HepG2 (cell line): ENCODE measurements around the gene NT5DC1. TPM values are rescaled to one million over a fixed set of nuclear protein-coding genes. Genes with fewer than 3 reads are reported as not detected.

Source experiments
- ATAC-seq: fragments of 200-7000 bp; cut with Tn5 transposase; 3 replicates; pipeline ENCODE4 v1.9.1; 2020; ENCODE audit warnings: mild to moderate bottlenecking, moderate library complexity
- BruUV-seq: library from RNA; stranded (reverse); fragments of 400-500 nt; replicated peaks from 2 replicates; lab custom pipeline; 2021; lab: Mats Ljungman, UMichigan
- CTCF ChIA-PET: fragments of 300-600 bp; formaldehyde crosslinking; extraction: SDS; loops from one replicate; lab custom pipeline; 2021; ENCODE audit warnings: low total read pairs, inconsistent platforms, low intra/inter-chr PET ratio; lab: Yijun Ruan, JAX
- POLR2A ChIA-PET: fragments of 350-600 bp; sonication (Branson Sonifier 250); formaldehyde crosslinking; loops from one replicate; lab custom pipeline; 2020; ENCODE audit warnings: antibody characterized with exemption, inconsistent platforms; lab: Yijun Ruan, JAX
- DNase-seq: peaks from one replicate; pipeline ENCODE4 v3.0.0-alpha.2; 2015; ENCODE audit warnings: low spot score
- FAIRE-seq: peaks from 3 replicates; lab custom pipeline; 2011; peaks lifted over from hg19 to GRCh38; lab: Jason Lieb, UNC
- H2AFZ ChIP-seq: one replicate; pipeline ENCODE4 v1.6.1; 2011; ENCODE audit warnings: low read length, inconsistent platforms
- H3K27ac ChIP-seq: fragments of 300-600 bp; 3 replicates; pipeline ENCODE4 v1.8.0; 2011; ENCODE audit warnings: mixed run types, mild to moderate bottlenecking, mixed read lengths, low read length, inconsistent platforms; ENCODE audit not compliant: insufficient read depth; ENCODE audit errors: extremely low read length
- H3K27me3 ChIP-seq, 2 experiments: fragments of 200-600 bp in 1 of 2; 2 replicates in 1 of 2; 3 replicates in 1 of 2; pipeline versions ENCODE4 v1.6.0 to v1.8.0; 2011; ENCODE audit warnings: low read length in 2 of 2, mild to moderate bottlenecking in 2 of 2, moderate library complexity in 2 of 2, inconsistent platforms in 1 of 2; ENCODE audit not compliant: insufficient read depth in 2 of 2, control insufficient read depth in 1 of 2
- H3K36me3 ChIP-seq, 2 experiments: fragments of 200-600 bp in 1 of 2; replicated peaks in 1 of 2; 2 replicates in 1 of 2; 3 replicates in 1 of 2; pipeline versions ENCODE4 v1.5.1 to v1.8.0; 2011; ENCODE audit warnings: low read length in 2 of 2, inconsistent platforms in 1 of 2; ENCODE audit not compliant: insufficient read depth in 2 of 2, control insufficient read depth in 1 of 2
- H3K4me1 ChIP-seq: 2 replicates; pipeline ENCODE4 v1.5.1; 2012; ENCODE audit warnings: low read length, inconsistent platforms; ENCODE audit not compliant: insufficient read depth
- H3K4me2 ChIP-seq: 2 replicates; pipeline ENCODE4 v1.6.0; 2011; ENCODE audit warnings: low read depth, low read length, inconsistent platforms
- H3K4me3 ChIP-seq, 3 experiments: fragments of 200-600 bp in 1 of 3; sonication (generic), shearing (Covaris generic) in 1 of 3; replicated peaks in 1 of 3; 2 replicates each; pipeline ENCODE4 v1.5.1; 2011 to 2016; ENCODE audit warnings: low read length in 3 of 3, inconsistent platforms in 2 of 3, low read depth in 2 of 3, mild to moderate bottlenecking in 2 of 3, control low read depth in 1 of 3, mixed read lengths in 1 of 3; ENCODE audit not compliant: insufficient read depth in 1 of 3
- H3K79me2 ChIP-seq: one replicate; pipeline ENCODE4 v1.6.1; 2011; ENCODE audit warnings: low read length, inconsistent platforms; ENCODE audit not compliant: insufficient read depth
- H3K9ac ChIP-seq: 2 replicates; pipeline ENCODE4 v1.6.0; 2011; ENCODE audit warnings: mild to moderate bottlenecking, low read depth, low read length, inconsistent platforms; ENCODE audit not compliant: insufficient read depth
- H3K9me3 ChIP-seq: 2 replicates; pipeline ENCODE4 v1.5.1; 2012; ENCODE audit warnings: mild to moderate bottlenecking, low read length
- H4K20me1 ChIP-seq: 2 replicates; pipeline ENCODE4 v1.6.0; 2011; ENCODE audit warnings: inconsistent platforms, mild to moderate bottlenecking, low read length, moderate library complexity; ENCODE audit not compliant: insufficient read depth
- HOXA5 ChIP-seq: sonication (generic); formaldehyde crosslinking; IDR thresholded peaks from 2 replicates; pipeline ENCODE4 v1.4.0; 2020; ENCODE audit warnings: missing genetic modification reagents
- JUNB ChIP-seq: sonication (generic); formaldehyde crosslinking; IDR thresholded peaks from 2 replicates; pipeline ENCODE4 v1.8.0; 2022; ENCODE audit warnings: missing genetic modification reagents, mild to moderate bottlenecking, borderline replicate concordance
- MAFG ChIP-seq: sonication (generic); formaldehyde crosslinking; IDR thresholded peaks from 2 replicates; pipeline ENCODE4 v1.5.1; 2020; ENCODE audit warnings: mild to moderate bottlenecking, missing genetic modification reagents
- MBD4 ChIP-seq: IDR thresholded peaks from 2 replicates; pipeline ENCODE4 v1.6.1; 2012; ENCODE audit warnings: low read length, inconsistent platforms, borderline replicate concordance
- MIER3 ChIP-seq: IDR thresholded peaks from 2 replicates; pipeline ENCODE4 v1.6.1; 2016; ENCODE audit warnings: missing compliant biosample characterization, borderline replicate concordance
- MYNN ChIP-seq: sonication (generic); formaldehyde crosslinking; IDR thresholded peaks from 2 replicates; pipeline ENCODE4 v1.4.0; 2020; ENCODE audit warnings: mild to moderate bottlenecking, low read depth, missing genetic modification reagents
- ONECUT2 ChIP-seq: sonication (generic); formaldehyde crosslinking; IDR thresholded peaks from 2 replicates; pipeline ENCODE4 v1.4.0; 2020; ENCODE audit warnings: missing genetic modification reagents
- SRSF1 ChIP-seq: fragments of 200-400 bp; formaldehyde crosslinking; optimal IDR thresholded peaks from 2 replicates; pipeline ENCODE3; 2017; ENCODE audit warnings: mild to moderate bottlenecking, low read depth, low read length, moderate library complexity
- STAT5B ChIP-seq: sonication (generic); formaldehyde crosslinking; IDR thresholded peaks from 2 replicates; pipeline ENCODE4 v1.4.0; 2020; ENCODE audit warnings: missing genetic modification reagents
- TEAD2 ChIP-seq: sonication (generic); formaldehyde crosslinking; IDR thresholded peaks from 2 replicates; pipeline ENCODE4 v1.9.0; 2021; ENCODE audit warnings: missing genetic modification reagents
- ZBTB38 ChIP-seq: sonication (generic); formaldehyde crosslinking; IDR thresholded peaks from 2 replicates; pipeline ENCODE4 v1.5.1; 2020; ENCODE audit warnings: mild to moderate bottlenecking, missing genetic modification reagents
- ZNF234 ChIP-seq: sonication (generic); formaldehyde crosslinking; conservative IDR thresholded peaks from 2 replicates; pipeline ENCODE4 v1.5.1; 2020; ENCODE audit warnings: mild to moderate bottlenecking, missing genetic modification reagents
- ZNF556 ChIP-seq: sonication (generic); formaldehyde crosslinking; IDR thresholded peaks from 2 replicates; pipeline ENCODE4 v1.4.0; 2020; ENCODE audit warnings: mild to moderate bottlenecking, missing genetic modification reagents, borderline replicate concordance
- ZNF607 ChIP-seq: sonication (generic); formaldehyde crosslinking; IDR thresholded peaks from 2 replicates; pipeline ENCODE4 v1.5.1; 2020; ENCODE audit warnings: missing genetic modification reagents, mild to moderate bottlenecking, borderline replicate concordance
- ZNF891 ChIP-seq: sonication (generic); formaldehyde crosslinking; IDR thresholded peaks from 2 replicates; pipeline ENCODE4 v1.5.0; 2020; ENCODE audit warnings: mild to moderate bottlenecking, missing genetic modification reagents
- WGBS: methylation state at CpG from one replicate; pipeline ENCODE4 v1.1.6; 2017; ENCODE audit warnings: low lambda C conversion rate; 5-methylcytosine and 5-hydroxymethylcytosine counted together
- in situ Hi-C: cut with HindIII; loops from 2 replicates; pipeline ENCODE4 v1.10.0; 2017; ENCODE audit warnings: low pct_unique_long_range_greater_than_20kb; ENCODE audit not compliant: extremely low pct_ligation_motif_present
- intact Hi-C: fragments of 100-400 bp; cut with micrococcal nuclease; formaldehyde crosslinking; loops from one replicate; pipeline ENCODE4 v1.10.0; 2022; ENCODE audit not compliant: unreplicated experiment
- polyA plus RNA-seq, 8 experiments: library from polyadenylated mRNA; depleted of rRNA in 3 of 8; stranded (reverse) in 7 of 8; unstranded in 1 of 8; fragments of >200 nt; fragmentation: Illumina TruSeq in 4 of 8; extraction: Trizol in 4 of 8; gene quantifications; 2 replicates each; pipeline versions ENCODE4 v1.2.1 to v1.2.3, GENCODE V29; 2011 to 2016; ENCODE audit warnings: low read depth in 4 of 8, missing spikeins in 1 of 8, mixed read lengths in 1 of 8; ENCODE audit not compliant: insufficient read depth in 1 of 8
- total RNA-seq, 5 experiments: library from RNA; depleted of rRNA; stranded (reverse); fragments of >200 nt; fragmentation: Illumina TruSeq; extraction: Trizol; gene quantifications; 2 replicates each; pipeline ENCODE4 v1.2.3, GENCODE V29; 2016; ENCODE audit warnings: low read depth in 1 of 5
- TF ChIP-seq, protein P1 (sequence below): sonication (generic); formaldehyde crosslinking; IDR thresholded peaks from 2 replicates; pipeline ENCODE4 v1.5.0; 2020; ENCODE audit warnings: missing genetic modification reagents
- TF ChIP-seq, protein P2 (sequence below): IDR thresholded peaks from 2 replicates; pipeline ENCODE4 v1.6.1; 2016; ENCODE audit warnings: missing compliant biosample characterization, missing genetic modification reagents, borderline replicate concordance
- TF ChIP-seq, protein P3 (sequence below): sonication (generic); formaldehyde crosslinking; IDR thresholded peaks from 2 replicates; pipeline ENCODE4 v1.4.0; 2020; ENCODE audit warnings: missing genetic modification reagents
- TF ChIP-seq, protein P4 (sequence below): sonication (generic); formaldehyde crosslinking; IDR thresholded peaks from 2 replicates; pipeline ENCODE4 v1.4.0; 2020; ENCODE audit warnings: mild to moderate bottlenecking, missing genetic modification reagents

NT5DC1 gene
- total and polyA plus RNA-seq, 2 of the 13 experiments (the other 11 are each of a cell fraction or from before 2014, with no cell fraction given): 27.0 to 56.1 TPM

DNA sequence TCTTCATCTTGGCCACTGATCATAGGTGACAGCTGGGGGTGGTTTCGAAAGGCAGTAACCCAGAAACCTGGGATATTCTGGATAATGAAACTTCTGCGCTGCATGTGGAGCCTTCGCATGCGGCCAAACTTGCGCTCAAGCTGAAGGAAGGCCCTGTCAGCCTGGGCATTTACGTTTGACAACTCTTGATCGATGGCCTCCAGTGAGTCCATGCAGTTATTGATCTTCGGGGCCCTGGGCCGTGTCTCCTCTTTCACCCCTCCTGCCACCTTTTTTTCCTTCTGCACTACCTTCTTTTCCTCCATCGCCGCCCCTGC lies 152.5 kb downstream of the NT5DC1 start:
- ATAC-seq (peak; percentile 20), DNase-seq (no peak), FAIRE-seq (no peak)
- intact Hi-C loops: loop anchor here (5.0 to 10.0 kb wide), 2 partner anchors 1232 to 1424 kb away; partner anchors contain the start of genes DCBLD1 and NUS1
- POLR2A ChIA-PET: interaction anchor here (1.3 to 3.3 kb wide), 4 partner anchors 8 to 38 kb away, joined by 3 to 24 read pairs (median 8); partner anchors contain the start of gene TSPYL1
- Histone ChIP-seq H4K20me1 (no peaks in the 10 kb centered on the region), H2AFZ (no peak overlapping the region), H3K79me2 (peaks cover 22% of the 10 kb centered on the region), H3K27me3 (no peaks in the 10 kb centered on the region), H3K36me3 (0 out of 5 replicates have a peak, but pooled peaks cover 0 to 2% of the 10 kb centered on the region in 2 experiments), H3K4me3 (peak overlapping the region; percentile 86 to 92 (median 89)), H3K9ac (peak overlapping the region; percentile 76), H3K9me3 (no peaks in the 10 kb centered on the region), H3K4me1 (peaks cover 60% of the 10 kb centered on the region), H3K4me2 (peak overlapping the region; percentile 92), H3K27ac (peak overlapping the region; percentile 78)
- in situ Hi-C loops: no loop called here
- CTCF ChIA-PET: no interaction called here
- BruUV-seq: no TSS peak
- WGBS: 46% methylated on average over 11 of the region's 11 CpGs
- no peak for TF ChIP-seq MBD4
- TF ChIP-seq ONECUT2 (CRISPR knock-in tag): peak; percentile 56; the same call in 1 of the 2 replicates
- 0 out of 2 replicates have a peak, but pooled peaks have one; percentile 13 for TF ChIP-seq MIER3
- no peak for TF ChIP-seq ZNF891 (CRISPR knock-in tag)
- TF ChIP-seq, protein P1, sequence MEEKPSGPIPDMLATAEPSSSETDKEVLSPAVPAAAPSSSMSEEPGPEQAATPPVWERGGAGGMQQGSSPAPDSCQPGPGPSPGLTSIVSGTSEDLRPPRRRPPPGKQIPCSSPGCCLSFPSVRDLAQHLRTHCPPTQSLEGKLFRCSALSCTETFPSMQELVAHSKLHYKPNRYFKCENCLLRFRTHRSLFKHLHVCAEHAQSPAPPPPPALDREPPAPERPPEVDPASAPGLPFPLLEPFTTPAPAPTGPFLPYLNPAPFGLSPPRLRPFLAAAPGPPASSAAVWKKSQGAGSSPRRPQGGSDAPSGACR (CRISPR knock-in tag): no peak
- TF ChIP-seq MAFG (CRISPR knock-in tag): 0 out of 2 replicates have a peak, but pooled peaks have one; percentile 7
- TF ChIP-seq JUNB: no peak
- 0 out of 2 replicates have a peak, but pooled peaks have one; percentile 49 for TF ChIP-seq HOXA5 (CRISPR knock-in tag)
- TF ChIP-seq, protein P2, sequence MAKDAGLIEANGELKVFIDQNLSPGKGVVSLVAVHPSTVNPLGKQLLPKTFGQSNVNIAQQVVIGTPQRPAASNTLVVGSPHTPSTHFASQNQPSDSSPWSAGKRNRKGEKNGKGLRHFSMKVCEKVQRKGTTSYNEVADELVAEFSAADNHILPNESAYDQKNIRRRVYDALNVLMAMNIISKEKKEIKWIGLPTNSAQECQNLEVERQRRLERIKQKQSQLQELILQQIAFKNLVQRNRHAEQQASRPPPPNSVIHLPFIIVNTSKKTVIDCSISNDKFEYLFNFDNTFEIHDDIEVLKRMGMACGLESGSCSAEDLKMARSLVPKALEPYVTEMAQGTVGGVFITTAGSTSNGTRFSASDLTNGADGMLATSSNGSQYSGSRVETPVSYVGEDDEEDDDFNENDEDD (CRISPR knock-in tag): peak; percentile 55; the same call in 1 of the 2 replicates
- TF ChIP-seq ZNF234 (CRISPR knock-in tag): 0 out of 2 replicates have a peak, but pooled peaks have one; percentile 25
- TF ChIP-seq TEAD2 (CRISPR knock-in tag): no peak
- TF ChIP-seq, protein P3, sequence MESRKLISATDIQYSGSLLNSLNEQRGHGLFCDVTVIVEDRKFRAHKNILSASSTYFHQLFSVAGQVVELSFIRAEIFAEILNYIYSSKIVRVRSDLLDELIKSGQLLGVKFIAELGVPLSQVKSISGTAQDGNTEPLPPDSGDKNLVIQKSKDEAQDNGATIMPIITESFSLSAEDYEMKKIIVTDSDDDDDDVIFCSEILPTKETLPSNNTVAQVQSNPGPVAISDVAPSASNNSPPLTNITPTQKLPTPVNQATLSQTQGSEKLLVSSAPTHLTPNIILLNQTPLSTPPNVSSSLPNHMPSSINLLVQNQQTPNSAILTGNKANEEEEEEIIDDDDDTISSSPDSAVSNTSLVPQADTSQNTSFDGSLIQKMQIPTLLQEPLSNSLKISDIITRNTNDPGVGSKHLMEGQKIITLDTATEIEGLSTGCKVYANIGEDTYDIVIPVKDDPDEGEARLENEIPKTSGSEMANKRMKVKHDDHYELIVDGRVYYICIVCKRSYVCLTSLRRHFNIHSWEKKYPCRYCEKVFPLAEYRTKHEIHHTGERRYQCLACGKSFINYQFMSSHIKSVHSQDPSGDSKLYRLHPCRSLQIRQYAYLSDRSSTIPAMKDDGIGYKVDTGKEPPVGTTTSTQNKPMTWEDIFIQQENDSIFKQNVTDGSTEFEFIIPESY: 0 out of 2 replicates have a peak, but pooled peaks have one; percentile 7
- peak; percentile 22; the same call in 1 of the 2 replicates for TF ChIP-seq ZNF607 (CRISPR knock-in tag)
- peak; percentile 86; the same call in 1 of the 2 replicates for TF ChIP-seq ZBTB38
- TF ChIP-seq ZNF556 (CRISPR knock-in tag): no peak
- TF ChIP-seq, protein P4, sequence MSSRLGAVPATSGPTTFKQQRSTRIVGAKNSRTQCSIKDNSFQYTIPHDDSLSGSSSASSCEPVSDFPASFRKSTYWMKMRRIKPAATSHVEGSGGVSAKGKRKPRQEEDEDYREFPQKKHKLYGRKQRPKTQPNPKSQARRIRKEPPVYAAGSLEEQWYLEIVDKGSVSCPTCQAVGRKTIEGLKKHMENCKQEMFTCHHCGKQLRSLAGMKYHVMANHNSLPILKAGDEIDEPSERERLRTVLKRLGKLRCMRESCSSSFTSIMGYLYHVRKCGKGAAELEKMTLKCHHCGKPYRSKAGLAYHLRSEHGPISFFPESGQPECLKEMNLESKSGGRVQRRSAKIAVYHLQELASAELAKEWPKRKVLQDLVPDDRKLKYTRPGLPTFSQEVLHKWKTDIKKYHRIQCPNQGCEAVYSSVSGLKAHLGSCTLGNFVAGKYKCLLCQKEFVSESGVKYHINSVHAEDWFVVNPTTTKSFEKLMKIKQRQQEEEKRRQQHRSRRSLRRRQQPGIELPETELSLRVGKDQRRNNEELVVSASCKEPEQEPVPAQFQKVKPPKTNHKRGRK (CRISPR knock-in tag): no peak
- TF ChIP-seq SRSF1: peak; percentile 4
- TF ChIP-seq MYNN (CRISPR knock-in tag): no peak
- TF ChIP-seq STAT5B (CRISPR knock-in tag): no peak
